Chondrocyte (in vitro differentiated cells): ENCODE data around the gene ACTR1B. TPM values are rescaled to one million over a fixed set of nuclear protein-coding genes. Genes with fewer than 3 reads are reported as not detected.
"Not testable (repeated sequence)": the region's sequence is repeated elsewhere in the genome, so short reads cannot be mapped to it uniquely, and the experiment has no call there.

ENCODE experiments used
- DNase-seq: peaks from one replicate; pipeline ENCODE4 v3.0.0; 2021; ENCODE audit warnings: mixed read lengths, low spot score
- H3K27ac Mint-ChIP-seq: one replicate; pipeline ENCODE4 v1.8.0; 2021; ENCODE audit warnings: mild to moderate bottlenecking, moderate library complexity, mixed read lengths; ENCODE audit not compliant: unreplicated experiment
- H3K27me3 Mint-ChIP-seq: 2 replicates; pipeline ENCODE4 v1.8.0; 2021; ENCODE audit warnings: low read depth, mixed read lengths
- H3K36me3 Mint-ChIP-seq: 2 replicates; pipeline ENCODE4 v1.8.0; 2021; ENCODE audit warnings: low read depth, mixed read lengths
- H3K4me1 Mint-ChIP-seq: 2 replicates; pipeline ENCODE4 v1.8.0; 2021; ENCODE audit warnings: low read depth, mild to moderate bottlenecking, mixed read lengths
- H3K4me3 Mint-ChIP-seq: one replicate; pipeline ENCODE4 v1.8.0; 2021; ENCODE audit warnings: mild to moderate bottlenecking, moderate library complexity, mixed read lengths; ENCODE audit not compliant: unreplicated experiment
- H3K9me3 Mint-ChIP-seq: 2 replicates; pipeline ENCODE4 v1.8.0; 2021; ENCODE audit warnings: low read depth, mixed read lengths
- CTCF ChIP-seq: fragments of 200-600 bp; sonication (generic); IDR thresholded peaks from 2 replicates; pipeline ENCODE4 v1.5.0; 2021; ENCODE audit warnings: antibody characterized with exemption, mild to moderate bottlenecking, moderate library complexity
- long read RNA-seq: library from polyadenylated mRNA; stranded (forward); transcript quantifications from one replicate; pipeline ENCODE4 v2.0.0, GENCODE V29; 2021
- total RNA-seq: library from RNA; stranded (reverse); gene quantifications from 3 replicates; pipeline ENCODE4 v1.2.1, GENCODE V29; 2021

Gene ACTR1B
- total RNA-seq = 51.0 to 66.0 TPM (median 51.8 TPM) in 3 replicates
- long read RNA-seq, transcript ACTR1B-201 (11 exons, 2,243 nt) = major isoform, 16 of 23 reads
- long read RNA-seq, partial matches to known transcripts = 4 of 23 reads
- long read RNA-seq, other reads (novel, unspliced or antisense) = 3 of 23 reads

- H3K4me1 Mint-ChIP-seq = peaks cover 30% of the 10 kb centered on the region
- H3K36me3 Mint-ChIP-seq = peaks cover 4% of the 10 kb centered on the region
- DNase-seq = peak; percentile 99
- H3K9me3 Mint-ChIP-seq = no peaks in the 10 kb centered on the region
- peak within 1 kb of the TSS; percentile 89 for H3K4me3 Mint-ChIP-seq
- H3K27me3 Mint-ChIP-seq = no peaks in the 10 kb centered on the region
- peak; percentile 90 for TF ChIP-seq CTCF
- peak within 1 kb of the TSS; percentile 96 for H3K27ac Mint-ChIP-seq
These were observed at the start of gene ACTR1B for GRCh38 chr2:97663962-97664635. Gene ACTR1B (minus strand): TSS chr2:97664044. CDS start chr2:97663890, 154 bp downstream.

DNA sequence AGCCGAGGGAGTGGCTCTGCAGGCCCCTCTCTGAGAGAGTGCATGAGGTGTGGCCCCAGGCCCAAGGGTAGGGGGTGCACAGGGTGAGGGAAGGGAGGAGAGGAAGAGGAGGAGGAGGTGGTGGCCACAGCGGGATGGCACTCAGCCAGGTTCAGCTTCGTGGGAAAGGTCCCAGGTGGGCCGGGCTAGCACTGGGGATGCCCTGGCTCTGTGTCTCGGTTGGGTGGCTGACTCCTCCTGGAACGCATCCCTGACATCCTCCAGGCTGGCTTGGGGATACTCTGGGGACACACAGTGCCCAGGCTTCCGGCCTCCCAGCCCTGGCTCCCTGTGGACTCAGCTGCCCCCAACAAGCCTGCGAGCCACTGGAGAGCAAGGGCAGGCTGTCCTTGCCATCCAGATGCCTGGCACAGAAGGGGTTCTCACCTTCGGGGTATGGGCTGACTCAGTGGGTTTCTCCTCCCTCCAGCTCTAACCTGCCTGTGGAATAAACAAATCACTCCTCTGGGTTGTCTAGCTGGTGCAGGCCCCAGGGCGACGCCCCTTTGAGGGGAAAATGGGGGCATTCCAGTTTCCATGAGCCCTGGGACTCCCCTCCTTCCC is 49.0 kb upstream of the ACTR1B start:
- H3K4me1 Mint-ChIP-seq = peaks cover 5% of the 10 kb centered on the region
- no peaks in the 10 kb centered on the region for H3K9me3 Mint-ChIP-seq
- TF ChIP-seq CTCF = no peak
- H3K36me3 Mint-ChIP-seq = no peaks in the 10 kb centered on the region
- no peak overlapping the region for H3K27ac Mint-ChIP-seq
- H3K4me3 Mint-ChIP-seq = no peak overlapping the region
- DNase-seq = peak; percentile 75
- H3K27me3 Mint-ChIP-seq = peaks cover 12% of the 10 kb centered on the region

DNA sequence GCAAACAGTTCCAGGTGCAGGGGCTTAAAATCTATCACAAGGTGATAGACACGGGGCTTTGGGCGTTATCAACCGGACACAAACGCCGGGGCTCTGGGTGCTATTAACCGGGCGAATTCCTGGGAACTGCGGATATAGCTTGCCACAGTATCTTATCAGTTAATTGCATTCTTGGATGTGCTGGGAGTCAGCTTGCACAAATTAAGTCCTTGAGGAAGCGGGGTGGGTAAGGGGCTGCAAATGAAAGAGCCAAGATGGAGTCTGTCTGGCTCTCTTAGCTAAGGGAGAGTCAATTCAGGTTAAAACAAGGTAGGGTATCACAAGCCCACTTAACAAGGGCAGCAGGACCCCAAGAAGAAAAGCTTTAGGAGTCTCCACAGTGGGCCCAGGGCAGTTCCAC is 48.3 kb upstream of the ACTR1B start:
- H3K4me1 Mint-ChIP-seq, H3K4me3 Mint-ChIP-seq, H3K27ac Mint-ChIP-seq: not testable (repeated sequence)

DNA sequence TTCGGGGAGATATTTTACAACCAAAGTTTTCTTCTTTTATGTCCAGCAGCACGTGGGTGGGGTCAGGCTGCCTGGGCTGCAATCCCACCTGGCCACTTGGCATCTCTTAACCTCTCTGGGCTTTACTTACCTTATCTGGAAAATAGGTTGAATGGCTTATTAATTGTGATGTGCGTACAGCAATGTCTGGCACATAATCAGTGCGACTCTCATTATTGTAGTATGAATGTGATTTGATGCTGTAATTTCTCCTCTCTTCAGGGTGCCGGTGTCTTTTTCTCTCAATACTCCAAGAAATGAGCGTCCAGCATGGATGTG is 47.5 kb upstream of the ACTR1B start:
- no peaks in the 10 kb centered on the region for H3K9me3 Mint-ChIP-seq
- H3K4me3 Mint-ChIP-seq = no peak overlapping the region
- no peaks in the 10 kb centered on the region for H3K36me3 Mint-ChIP-seq
- TF ChIP-seq CTCF = no peak
- H3K27ac Mint-ChIP-seq = no peak overlapping the region
- peaks cover 5% of the 10 kb centered on the region for H3K27me3 Mint-ChIP-seq
- peaks cover 5% of the 10 kb centered on the region for H3K4me1 Mint-ChIP-seq
- DNase-seq = no peak

More for the DNA sequence above, 48.3 kb upstream of the ACTR1B start:
- not testable (repeated sequence) for H3K27me3 Mint-ChIP-seq, DNase-seq, H3K36me3 Mint-ChIP-seq, H3K9me3 Mint-ChIP-seq

- no peaks in the 10 kb centered on the region for H3K36me3 Mint-ChIP-seq
These were observed 44.8 kb upstream of the ACTR1B start for GRCh38 chr2:97708608-97709007.

More at GRCh38 chr2:97708608-97709007, 44.8 kb upstream of the ACTR1B start:
- TF ChIP-seq CTCF = no peak
- no peaks in the 10 kb centered on the region for H3K9me3 Mint-ChIP-seq
- no peak overlapping the region for H3K27ac Mint-ChIP-seq
- H3K27me3 Mint-ChIP-seq = peaks cover 3% of the 10 kb centered on the region
- H3K4me1 Mint-ChIP-seq = peaks cover 5% of the 10 kb centered on the region
- DNase-seq = peak; percentile 47
- no peak overlapping the region for H3K4me3 Mint-ChIP-seq
